Coronary artery (tissue), 2 donors: ENCODE results near the gene MYL6B.

ENCODE experiments used
- DNase-seq: peaks from one replicate; pipeline ENCODE4 v3.0.0-alpha.2; 2017; ENCODE audit warnings: low spot score
- H3K27ac ChIP-seq, 2 donors: fragments of 200-600 bp; sonication (generic); one replicate each; pipeline ENCODE4 v1.5.1; 2016 to 2019
- H3K4me3 ChIP-seq: fragments of 200-600 bp; sonication (generic); 2 replicates; pipeline ENCODE4 v1.5.1; 2016; ENCODE audit warnings: mild to moderate bottlenecking, moderate library complexity
- CTCF ChIP-seq: fragments of 200-600 bp; sonication (generic); IDR thresholded peaks from one replicate; pipeline ENCODE4 v1.5.1; 2019; ENCODE audit warnings: antibody characterized with exemption

MYL6B gene

GRCh38 chr12:56129942-56130495 is 22.4 kb upstream of the MYL6B start:
- DNase-seq = no peak
- Histone ChIP-seq H3K4me3 (peak overlapping the region; percentile 96), H3K27ac (peak overlapping the region; percentile 91 to 98)
- no peak for TF ChIP-seq CTCF

GRCh38 chr12:56130876-56131275 is 21.5 kb upstream of the MYL6B start:
- TF ChIP-seq CTCF = no peak
- no peak overlapping the region for H3K4me3 ChIP-seq
- peak overlapping the region in 1 of 2 donors; percentile 98 for H3K27ac ChIP-seq

GRCh38 chr12:56134897-56135296 is 17.5 kb upstream of the MYL6B start:
- TF ChIP-seq CTCF = no peak

More at GRCh38 chr12:56130876-56131275, 21.5 kb upstream of the MYL6B start:
- DNase-seq = no peak

GRCh38 chr12:56137853-56138571 is 14.4 kb upstream of the MYL6B start:
- no peak overlapping the region for H3K4me3 ChIP-seq
- no peak for TF ChIP-seq CTCF
- no peak overlapping the region for H3K27ac ChIP-seq
- DNase-seq = no peak

More at GRCh38 chr12:56134897-56135296, 17.5 kb upstream of the MYL6B start:
- Histone ChIP-seq H3K27ac (no peak overlapping the region), H3K4me3 (no peak overlapping the region)
- no peak for DNase-seq

- H3K4me3 ChIP-seq = no peak overlapping the region
- no peak for DNase-seq
- TF ChIP-seq CTCF = no peak
- H3K27ac ChIP-seq = peak overlapping the region in 1 of 2 donors; percentile 64
These were observed 10.2 kb upstream of the MYL6B start for GRCh38 chr12:56141946-56142784.

- no peak for DNase-seq
- Histone ChIP-seq H3K4me3 (no peak overlapping the region), H3K27ac (peak overlapping the region in 1 of 2 donors; percentile 64)
- no peak for TF ChIP-seq CTCF
These were observed 9.2 kb upstream of the MYL6B start for GRCh38 chr12:56143217-56143616.
